GM19023 (cell line): Measurements from ENCODE around the gene SRD5A2.
"Not testable (repeated sequence)": the region's sequence is repeated elsewhere in the genome, so short reads cannot be mapped to it uniquely, and the experiment has no call there.

ENCODE experiments used
- ATAC-seq: cut with Tn5 transposase; IDR thresholded peaks from one replicate; pipeline ENCODE4 v1.9.1; 2021; ENCODE audit warnings: mild to moderate bottlenecking, moderate library complexity; ENCODE audit not compliant: unreplicated experiment

SRD5A2 gene

GRCh38 chr2:31534636-31535035 is 46.1 kb downstream of the SRD5A2 start:
- ATAC-seq, result no peak

GRCh38 chr2:31533036-31533435 is 47.7 kb downstream of the SRD5A2 start:
- ATAC-seq, result no peak

GRCh38 chr2:31531101-31531500 is 49.6 kb downstream of the SRD5A2 start:
- ATAC-seq, result no peak

GRCh38 chr2:31529256-31529655 is 51.5 kb downstream of the SRD5A2 start:
- no peak for ATAC-seq

- no peak for ATAC-seq
These were observed 51.9 kb downstream of the SRD5A2 start for GRCh38 chr2:31528823-31529222.

GRCh38 chr2:31526946-31527732 is 53.6 kb downstream of the SRD5A2 start:
- ATAC-seq, result no peak

- no peak for ATAC-seq
These were observed 54.9 kb downstream of the SRD5A2 start for GRCh38 chr2:31525876-31526275.

- no peak for ATAC-seq
These were observed 56.1 kb downstream of the SRD5A2 start for GRCh38 chr2:31524592-31524991.

- no peak for ATAC-seq
These were observed 56.8 kb downstream of the SRD5A2 start for GRCh38 chr2:31523871-31524492.

GRCh38 chr2:31522786-31523185 is 58.0 kb downstream of the SRD5A2 start:
- ATAC-seq, result no peak

- no peak for ATAC-seq
These were observed 63.1 kb downstream of the SRD5A2 start for GRCh38 chr2:31517442-31518203.

- ATAC-seq, result no peak
These were observed 65.2 kb downstream of the SRD5A2 start for GRCh38 chr2:31515586-31515985.

GRCh38 chr2:31513553-31513952 is 67.2 kb downstream of the SRD5A2 start:
- no peak for ATAC-seq

- ATAC-seq, result no peak
These were observed 69.4 kb downstream of the SRD5A2 start for GRCh38 chr2:31511376-31511775.

- ATAC-seq, result no peak
These were observed 75.6 kb downstream of the SRD5A2 start for GRCh38 chr2:31505111-31505510.

GRCh38 chr2:31504311-31504710 is 76.4 kb downstream of the SRD5A2 start:
- ATAC-seq, result no peak

GRCh38 chr2:31496451-31496874 is 84.3 kb downstream of the SRD5A2 start:
- ATAC-seq, result not testable (repeated sequence)

GRCh38 chr2:31489339-31489738 is 91.4 kb downstream of the SRD5A2 start:
- not testable (repeated sequence) for ATAC-seq

- no peak for ATAC-seq
These were observed 97.5 kb downstream of the SRD5A2 start for GRCh38 chr2:31483246-31483645.

- ATAC-seq, result no peak
These were observed 104.1 kb downstream of the SRD5A2 start for GRCh38 chr2:31476511-31477180.

GRCh38 chr2:31475692-31476091 is 105.0 kb downstream of the SRD5A2 start:
- no peak for ATAC-seq
